HG03159 (cell line): ENCODE measurements around the gene TOM1L1.
A peak's percentile ranks its signal among the peaks of the same experiment; 100 is the strongest.

Experiments
- ATAC-seq: cut with Tn5 transposase; IDR thresholded peaks from one replicate; pipeline ENCODE4 v1.9.1; 2021; ENCODE audit warnings: mild to moderate bottlenecking, moderate library complexity; ENCODE audit not compliant: unreplicated experiment

Gene TOM1L1

DNA sequence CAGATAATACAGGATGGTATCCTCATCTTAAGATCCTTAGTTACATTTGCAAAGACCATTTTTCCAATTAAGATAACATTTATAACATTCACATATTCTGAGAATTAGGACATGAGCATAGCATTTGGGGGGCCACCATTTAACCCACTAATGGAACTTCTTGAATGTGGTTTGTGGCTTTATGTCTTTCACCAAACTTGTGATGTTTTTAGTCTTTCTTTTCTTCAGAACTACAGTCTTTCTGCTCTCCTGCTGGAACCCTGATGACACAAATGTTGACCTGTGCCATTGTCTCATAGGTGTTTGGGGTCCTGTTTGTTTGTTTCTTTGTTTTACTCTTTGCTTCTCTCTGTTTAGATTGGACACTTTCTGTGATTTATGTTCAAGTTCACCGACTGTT, 44.6 kb downstream of the TOM1L1 start:
- ATAC-seq: no peak

DNA sequence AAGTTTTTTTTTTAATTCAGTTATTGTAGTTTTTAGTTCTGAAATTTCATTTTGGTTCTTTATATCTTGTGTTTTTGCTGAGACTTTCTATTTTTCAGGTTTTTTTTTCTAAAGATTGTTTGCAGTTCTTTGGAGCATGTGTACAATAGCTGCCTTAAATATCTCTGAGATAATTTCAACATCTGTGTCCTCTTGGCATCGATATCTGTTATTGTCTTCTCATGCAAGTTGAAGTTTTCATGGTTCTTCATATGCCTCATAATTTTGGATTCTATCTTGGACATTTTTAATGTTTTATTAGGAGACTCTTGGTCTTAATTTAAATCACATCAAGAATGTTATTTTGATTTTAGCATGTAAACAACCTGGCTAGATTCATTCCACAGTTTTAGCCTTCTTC, 45.0 kb downstream of the TOM1L1 start:
- ATAC-seq: no peak

DNA sequence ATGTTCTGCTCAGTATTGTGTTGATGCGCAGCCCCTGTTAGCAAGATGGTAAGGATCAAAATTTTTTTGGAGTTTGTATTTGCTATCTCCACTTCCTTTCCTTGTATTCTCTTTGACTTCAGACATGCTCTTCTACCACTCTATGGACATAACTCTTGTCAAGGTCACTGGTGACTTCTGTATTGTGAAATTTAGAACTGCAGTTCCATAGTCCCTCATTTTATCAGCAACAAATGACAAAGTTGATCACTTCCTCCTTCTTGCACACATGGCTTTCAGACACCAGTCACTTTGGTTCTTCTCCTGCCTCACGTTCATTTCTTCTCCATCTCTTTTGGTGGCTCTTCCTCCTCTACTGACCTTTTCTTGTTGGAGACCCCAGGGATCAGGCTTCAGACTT, 46.7 kb downstream of the TOM1L1 start:
- no peak for ATAC-seq

DNA sequence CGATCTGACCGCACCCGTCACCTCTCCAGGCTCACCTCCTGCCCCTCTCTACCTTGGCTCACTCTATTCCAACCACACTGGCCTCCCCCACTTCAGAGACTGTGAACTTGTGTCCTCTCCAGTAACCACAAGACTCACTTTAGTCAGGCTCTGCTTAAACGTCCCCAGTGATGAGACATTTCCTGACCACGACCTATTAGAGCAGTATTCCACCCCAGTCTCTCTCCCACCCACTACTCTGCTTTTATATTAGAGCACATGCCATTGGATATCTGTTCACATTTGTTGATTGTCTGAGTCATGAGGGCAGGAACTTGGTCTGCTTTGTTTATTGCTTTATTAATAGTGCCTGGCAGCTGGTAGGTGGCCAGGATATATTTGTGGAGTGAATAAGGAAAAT, 47.7 kb downstream of the TOM1L1 start:
- ATAC-seq: peak; percentile 52

DNA sequence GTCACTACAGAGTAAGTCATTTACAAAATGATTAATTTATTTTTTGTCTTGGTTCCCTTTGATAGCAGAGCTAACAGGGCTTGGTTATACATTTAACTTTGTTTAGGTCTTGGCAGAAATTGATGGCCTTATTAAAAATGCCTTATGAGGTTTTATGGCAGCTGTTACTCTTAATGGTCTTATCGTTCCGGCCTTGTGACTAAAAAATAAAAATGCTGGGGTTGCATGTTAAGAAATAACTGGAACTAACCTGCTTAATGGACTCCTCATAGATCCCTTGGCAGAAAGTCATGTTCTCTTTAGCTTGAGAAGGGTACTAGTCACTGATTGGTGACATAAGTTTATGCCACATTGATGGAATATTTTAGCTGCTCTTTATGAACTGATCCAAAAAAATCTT, 49.5 kb downstream of the TOM1L1 start:
- no peak for ATAC-seq

DNA sequence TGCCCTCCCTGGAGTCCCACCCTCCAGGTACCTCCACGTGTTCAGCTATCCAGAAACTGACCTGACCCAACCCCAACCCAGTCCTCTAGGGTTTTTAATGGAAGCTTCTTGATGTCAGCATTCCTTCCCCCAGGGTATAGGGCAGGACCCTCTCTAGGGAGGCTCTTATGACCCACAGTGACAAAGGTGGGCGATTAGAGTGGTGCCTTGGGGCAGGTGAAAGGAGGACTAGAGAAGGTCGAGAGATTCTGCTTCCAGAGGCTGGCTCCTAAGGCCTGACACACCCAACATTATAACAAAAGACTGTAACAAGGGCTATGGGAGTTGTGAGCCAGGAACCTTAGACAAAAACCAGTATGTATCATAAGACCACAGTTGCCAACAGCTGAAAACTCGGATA, 50.6 kb downstream of the TOM1L1 start:
- ATAC-seq: no peak

DNA sequence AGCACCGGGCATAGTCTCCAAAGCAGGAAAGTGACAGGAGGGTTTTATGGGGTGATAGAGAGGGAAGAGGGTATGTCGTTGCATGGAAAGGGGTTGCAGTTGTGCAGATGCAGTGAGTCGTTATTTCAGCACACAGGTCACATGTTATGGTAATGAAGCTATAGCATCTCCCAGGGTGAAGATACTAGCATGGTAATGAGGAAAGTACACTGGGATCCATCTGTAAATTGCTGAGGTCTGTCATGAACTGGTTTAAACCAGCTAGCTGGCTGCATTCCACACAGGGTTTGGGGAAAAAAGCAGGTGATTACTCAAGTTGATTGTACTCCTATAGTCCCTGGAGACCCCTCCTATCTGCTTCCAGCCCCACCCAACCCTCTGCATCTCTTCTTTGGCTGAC, 56.1 kb downstream of the TOM1L1 start:
- ATAC-seq: no peak

DNA sequence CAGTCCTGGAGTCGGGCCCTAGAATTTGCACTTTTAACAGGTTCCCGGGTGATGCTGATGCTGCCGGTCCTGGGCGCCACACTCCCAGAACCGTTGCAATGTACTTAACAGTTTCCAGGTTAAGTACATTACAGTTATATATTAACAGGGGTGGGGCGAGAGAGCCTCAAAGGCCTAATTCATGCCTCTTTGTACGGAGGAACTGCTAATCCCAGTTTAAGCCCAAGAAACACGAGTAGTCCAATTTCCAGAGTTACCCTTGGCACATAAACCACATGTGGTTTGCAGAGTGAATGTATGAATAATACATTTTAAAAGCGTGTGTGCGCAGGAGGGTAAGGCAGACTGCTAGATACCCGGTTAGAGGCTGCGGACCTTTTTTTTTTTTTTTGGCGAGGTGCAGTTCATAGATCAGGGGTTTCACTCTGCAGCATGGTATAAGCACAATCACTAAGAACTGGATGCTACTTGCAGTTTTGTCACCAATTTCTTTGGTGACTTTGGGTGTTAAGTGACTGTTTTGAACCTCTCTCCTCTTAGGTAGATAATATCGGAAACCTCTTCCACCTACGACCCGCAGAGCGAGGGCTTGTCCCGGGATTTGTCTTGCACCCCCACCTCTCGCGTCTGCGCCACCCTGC, 67.1 kb downstream of the TOM1L1 start:
- ATAC-seq: peak; percentile 28

DNA sequence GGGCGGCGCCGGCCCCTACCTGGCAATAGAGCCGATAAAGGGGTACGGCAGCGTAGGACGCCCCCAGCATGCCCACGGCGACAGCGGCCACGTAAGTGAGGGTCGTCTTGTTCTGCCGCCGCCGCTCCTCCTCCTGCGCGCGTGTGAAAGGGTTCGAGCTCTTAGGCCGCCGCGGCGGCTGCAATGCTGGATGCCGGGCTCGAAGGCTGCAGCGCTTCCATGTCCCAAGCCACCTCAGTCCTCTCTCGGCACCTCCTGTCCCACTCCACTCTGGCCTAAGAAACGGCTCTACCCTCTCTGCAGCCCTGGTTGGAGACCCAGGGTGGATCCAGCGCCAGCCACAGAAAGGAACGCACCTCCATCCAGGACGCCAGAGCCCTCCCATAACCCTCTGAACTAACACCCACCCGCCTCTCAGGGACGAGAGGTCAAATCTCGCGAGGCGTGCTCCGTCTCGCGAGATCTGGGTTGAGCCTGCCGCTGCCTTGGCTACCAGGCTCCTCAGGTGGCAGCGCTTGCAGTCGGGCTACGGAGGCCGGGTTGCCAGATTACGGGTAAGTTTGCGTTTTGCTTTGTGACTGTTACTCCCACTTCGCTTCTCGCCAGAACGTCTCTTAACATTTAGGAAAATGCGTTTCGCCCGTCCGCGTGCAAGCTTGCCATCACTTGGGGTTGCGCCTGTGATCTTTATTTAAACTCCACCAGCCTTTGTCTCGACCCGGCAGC, 67.8 kb downstream of the TOM1L1 start, which contains the start of the genes COX11 and STXBP4:
COX11 (minus strand) TSS at position 393 of the 726 bp plus-strand sequence; CDS start at position 385, 8 bp downstream.
STXBP4 (plus strand) TSS at position 504 of the 726 bp plus-strand sequence. CDS start 17,455 bp downstream, outside the sequence.
- ATAC-seq: peak; percentile 92

DNA sequence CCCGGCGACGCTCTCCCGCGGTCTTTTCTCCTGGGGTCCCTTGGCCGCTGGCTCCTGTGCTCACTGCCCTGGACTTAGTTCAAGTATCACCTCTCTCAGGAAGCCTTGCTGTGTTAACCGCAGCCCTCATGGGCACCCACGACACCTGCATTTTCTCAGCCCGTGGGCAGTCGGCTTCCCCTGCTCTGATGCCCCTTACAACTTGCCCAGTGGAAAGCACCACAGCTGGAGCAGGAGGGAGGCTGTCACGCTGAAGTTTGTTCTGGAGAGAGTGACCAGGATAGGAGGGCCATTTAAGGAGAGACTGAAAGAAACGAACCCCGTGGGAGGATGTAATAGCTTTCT, 68.3 kb downstream of the TOM1L1 start:
- ATAC-seq: peak; percentile 34

DNA sequence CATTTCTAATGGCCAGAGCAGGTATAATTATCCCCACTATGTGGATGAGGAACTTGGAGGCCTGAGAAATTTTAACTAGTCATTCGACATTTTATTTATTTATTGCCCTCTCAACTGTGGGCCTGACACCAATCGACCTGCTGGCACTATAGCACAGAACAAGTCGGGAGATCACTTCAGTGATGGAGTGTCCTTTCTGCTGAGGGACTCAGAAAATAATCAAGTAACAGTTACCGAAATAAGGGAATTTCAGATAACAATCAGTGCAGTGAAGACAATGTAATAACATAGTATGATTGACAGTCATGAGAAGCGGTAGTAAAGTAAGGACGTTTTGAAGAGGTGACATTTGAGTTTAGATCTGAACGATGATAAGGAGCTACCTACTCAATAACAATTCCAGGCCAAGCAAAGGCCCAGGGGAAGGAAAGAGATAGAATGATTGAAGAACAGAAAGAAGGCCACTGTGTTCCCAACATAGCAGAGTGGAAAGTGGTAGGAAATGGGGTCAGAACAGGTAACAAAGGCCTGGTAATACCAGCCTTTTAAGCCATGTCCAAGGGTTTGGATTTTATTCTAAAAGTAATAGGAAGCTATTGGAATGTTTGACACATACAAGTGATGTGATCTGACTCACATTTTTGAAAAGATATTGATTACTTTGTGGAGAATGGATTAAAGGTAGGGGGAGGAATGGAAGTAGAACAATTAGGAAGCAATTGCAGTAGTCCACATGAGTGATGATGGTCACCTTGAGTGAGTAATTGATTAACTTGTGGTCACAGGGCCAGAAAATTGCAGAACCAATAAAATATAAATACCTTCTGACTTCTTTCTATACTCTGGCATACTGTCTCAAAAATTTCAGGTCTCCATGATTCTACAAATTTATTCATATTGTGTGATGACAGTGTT, 69.3 kb downstream of the TOM1L1 start:
- ATAC-seq: no peak

DNA sequence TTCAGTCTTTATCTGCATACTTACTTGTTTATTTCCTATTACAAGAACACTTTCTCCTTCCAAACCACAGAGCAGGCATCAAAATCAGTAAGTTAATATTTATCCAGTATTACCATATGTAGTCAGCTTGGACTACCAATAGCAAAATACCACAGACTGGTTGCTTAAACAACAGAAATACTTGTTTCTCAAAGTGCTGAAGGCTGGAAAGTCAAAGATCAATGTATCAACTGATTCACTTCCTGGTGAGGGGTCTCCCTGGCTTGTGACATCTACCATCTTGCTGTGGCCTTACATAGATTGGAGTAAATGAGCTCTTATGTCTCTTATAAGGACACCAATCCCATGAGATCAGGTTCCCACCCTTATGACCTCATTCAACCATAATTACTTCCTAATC, 70.5 kb downstream of the TOM1L1 start:
- ATAC-seq: no peak

DNA sequence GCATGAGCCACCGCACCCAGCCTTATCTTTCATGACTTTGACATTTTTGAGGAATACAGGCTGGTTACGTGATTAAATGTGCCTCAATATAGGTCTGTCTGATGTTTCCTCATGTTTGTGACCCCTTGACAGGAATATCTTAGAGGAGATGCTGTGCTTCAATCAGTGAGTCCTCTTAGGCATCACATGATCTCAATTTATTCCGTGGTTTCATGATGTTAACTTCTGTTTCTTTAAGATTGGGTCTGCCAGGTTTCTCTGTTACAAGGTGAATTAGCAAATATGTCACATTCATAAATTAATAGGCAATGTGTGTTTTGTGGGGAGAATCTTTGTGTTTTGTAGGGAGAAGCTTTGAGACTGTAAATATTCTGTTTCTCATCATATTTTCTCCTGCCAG, 71.2 kb downstream of the TOM1L1 start:
- no peak for ATAC-seq

DNA sequence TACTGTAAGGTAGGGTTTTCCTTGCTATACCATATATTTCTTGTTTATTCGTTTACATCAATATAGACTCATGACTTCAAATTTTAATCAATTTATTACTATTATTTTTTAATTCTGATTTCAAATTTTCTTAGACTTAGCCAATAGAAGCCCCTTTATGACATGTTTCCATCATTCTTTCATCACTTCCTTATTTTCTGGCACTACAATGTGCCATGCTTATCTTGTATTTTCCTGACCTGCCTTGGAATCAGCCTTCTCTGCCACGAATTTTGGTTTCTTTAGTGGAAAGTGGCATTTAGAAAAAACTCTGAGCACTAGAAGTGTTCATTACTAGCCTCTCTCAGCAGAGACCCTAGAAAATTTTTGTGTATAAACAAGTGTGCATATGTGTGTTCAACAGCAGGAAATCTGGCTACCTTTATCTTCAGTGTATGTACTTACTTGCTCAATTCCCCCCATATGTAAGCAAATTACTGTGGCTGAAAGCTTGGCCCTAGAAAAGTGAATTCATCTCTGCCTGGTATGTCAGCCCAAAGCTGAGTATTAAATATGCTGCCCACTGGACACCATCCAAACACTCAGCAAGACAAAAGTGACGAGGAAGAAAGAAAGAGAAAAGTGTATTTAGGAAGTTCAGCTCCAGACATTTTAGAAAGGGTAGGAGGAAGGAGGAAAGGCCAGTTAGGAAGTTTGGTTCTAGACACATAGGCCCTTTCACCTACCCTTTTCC, 71.9 kb downstream of the TOM1L1 start:
- no peak for ATAC-seq

DNA sequence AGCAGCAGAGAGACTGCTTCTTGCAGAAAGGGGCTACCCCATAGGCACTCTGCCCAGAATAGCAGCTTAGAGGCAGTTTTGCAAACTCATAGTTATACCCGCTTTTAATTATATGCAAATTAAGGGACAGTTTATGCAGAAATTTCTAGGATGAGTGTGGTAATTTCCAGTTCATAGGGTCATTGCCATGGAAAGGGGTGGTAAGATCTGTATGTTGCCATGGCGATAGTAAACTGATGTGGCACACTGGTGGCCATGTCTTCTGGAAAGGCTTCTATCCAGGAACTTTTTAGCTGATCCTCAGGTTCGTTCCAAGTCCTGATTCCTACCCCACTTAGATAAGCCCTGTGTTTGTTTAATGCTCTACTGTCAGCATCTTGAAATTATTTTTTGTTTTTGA, 74.1 kb downstream of the TOM1L1 start:
- no peak for ATAC-seq

DNA sequence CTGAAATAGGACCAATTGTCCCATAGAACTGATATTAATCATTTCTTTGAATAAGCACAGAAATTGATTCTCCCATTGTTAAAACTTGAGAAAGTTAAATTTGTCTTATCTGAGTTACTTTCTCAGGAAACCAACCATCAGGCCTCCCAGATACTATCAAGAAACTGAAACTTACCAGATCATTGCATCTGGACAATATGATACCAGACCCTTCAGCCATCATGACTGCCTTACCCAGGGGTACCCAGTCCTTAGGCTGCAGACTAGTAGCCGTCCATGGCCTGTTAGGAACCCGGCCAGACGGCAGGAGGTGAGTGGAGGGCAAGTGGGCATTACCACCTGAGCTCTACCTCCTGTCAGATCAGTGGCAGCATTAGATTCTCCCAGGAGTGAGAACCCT, 75.7 kb downstream of the TOM1L1 start:
- ATAC-seq: no peak

DNA sequence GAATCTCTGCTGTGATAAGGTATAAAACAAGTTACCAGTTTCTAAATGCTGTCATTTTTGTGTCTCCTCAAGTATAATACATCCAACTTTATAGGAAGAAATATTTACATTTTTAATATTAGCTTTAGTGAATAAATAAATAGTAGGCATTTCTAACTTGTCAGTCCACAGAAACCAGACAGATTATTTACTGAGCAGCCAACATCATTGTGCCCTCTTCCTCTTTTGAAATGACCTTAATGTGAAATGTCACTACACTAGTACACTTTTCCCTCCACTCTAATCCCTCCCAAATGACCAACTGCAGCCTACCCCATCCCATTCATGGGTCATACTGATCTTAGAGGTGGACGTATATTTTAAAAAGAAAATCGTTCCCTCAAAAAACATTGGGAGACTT, 77.1 kb downstream of the TOM1L1 start:
- ATAC-seq: no peak

DNA sequence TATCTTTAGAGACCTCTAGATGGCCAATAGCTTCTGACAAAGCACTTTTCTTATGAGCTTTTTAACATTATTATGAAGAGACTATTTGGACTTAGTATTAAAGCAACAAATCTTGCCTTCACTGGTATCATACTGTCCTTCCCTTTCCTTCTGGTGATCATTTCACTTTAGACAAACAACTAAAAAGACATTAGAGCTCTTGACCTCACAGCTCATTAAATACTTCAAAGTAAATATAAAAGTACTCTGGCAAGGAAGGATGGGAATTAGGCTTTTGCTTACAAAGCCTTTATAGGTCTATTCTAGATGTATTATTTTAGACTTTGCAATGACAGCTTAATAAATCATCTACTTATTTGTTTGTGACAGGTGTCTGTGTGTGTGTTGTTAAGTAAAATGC, 79.0 kb downstream of the TOM1L1 start:
- ATAC-seq: no peak

DNA sequence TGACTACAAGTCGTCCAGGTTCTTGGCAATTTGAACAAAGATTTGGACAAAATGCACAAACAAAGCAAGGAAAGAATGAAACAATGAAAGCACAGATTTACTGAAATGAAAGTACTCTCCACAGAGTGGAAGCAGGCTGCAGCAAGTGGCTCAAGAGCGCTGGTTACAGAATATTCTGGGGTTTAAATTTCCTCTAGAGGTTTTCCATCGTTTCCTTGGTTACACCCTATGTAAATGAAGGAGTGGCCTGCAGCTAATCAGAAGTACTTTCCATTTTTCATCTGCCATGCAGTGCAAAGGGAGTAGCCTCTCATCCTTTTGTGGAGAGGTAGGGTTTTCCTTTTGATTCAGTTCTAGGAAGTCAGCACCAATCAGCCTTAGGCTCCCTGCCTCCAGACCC, 79.7 kb downstream of the TOM1L1 start:
- ATAC-seq: no peak

DNA sequence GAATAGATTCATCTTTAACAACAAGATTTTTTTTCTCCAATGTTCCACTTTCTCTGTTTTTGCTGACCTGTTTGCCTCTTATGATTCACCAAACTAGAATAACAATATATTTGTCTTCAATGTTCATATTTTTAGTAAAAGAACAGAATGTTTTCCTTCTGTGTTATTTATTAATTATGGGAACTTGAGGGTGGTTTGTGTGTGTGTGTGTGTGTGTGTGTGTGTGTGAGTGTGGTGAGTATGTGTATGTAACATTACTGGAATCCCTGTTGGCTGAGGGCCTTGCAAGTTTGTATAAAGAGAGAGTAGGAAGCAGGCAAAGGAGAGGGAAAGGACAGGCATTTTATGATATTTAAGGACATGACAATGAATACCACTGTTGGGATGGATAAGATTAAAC, 81.7 kb downstream of the TOM1L1 start:
- no peak for ATAC-seq

DNA sequence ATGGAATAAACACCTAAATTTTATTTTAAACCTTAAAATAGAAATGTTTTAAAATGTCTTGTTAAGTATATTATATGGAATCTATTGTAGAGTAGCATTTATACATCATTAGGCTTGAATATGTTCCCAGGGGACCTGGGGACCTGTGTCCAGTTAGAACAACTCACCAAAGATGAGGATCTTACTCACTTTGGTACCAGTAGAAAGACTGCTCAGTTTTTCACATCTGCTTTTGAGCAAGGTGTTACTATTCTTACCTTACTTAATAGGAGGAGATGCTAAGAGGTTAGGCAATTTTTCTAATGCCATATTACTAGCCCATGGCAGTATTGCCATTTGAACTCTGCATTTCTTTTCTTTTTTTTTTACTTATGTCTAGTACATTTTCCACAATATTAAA, 82.6 kb downstream of the TOM1L1 start:
- ATAC-seq: no peak
